Mammary epithelial cell (primary cell): Measurements from ENCODE around the gene MPRIP.

Source experiments
- CTCF ChIP-seq, 2 donors: IDR thresholded peaks in 1 of 2; conservative IDR thresholded peaks in 1 of 2; 2 replicates each; pipeline ENCODE4 v1.5.1; 2011 to 2012; ENCODE audit warnings: inconsistent platforms in 2 of 2, low read length in 2 of 2, mild to moderate bottlenecking in 2 of 2, control low read depth in 1 of 2, low read depth in 1 of 2; ENCODE audit not compliant: insufficient read depth in 1 of 2; ENCODE audit errors: extremely low read depth in 1 of 2
- EZH2 ChIP-seq: IDR thresholded peaks from 2 replicates; pipeline ENCODE4 v1.6.1; 2012; ENCODE audit warnings: low read length, inconsistent platforms, borderline replicate concordance

- TF ChIP-seq CTCF (conservative IDR thresholded peaks at IDR 0.05 in 1 of 2, IDR thresholded peaks at IDR 0.05 in 1 of 2; ENCODE audit: extremely low read depth in 1 of 2, insufficient read depth in 1 of 2, low read depth in 1 of 2, low read length in 2 of 2) (no peak), EZH2 (no peak)
Measured at GRCh38 chr17:17200831-17201230, 158.6 kb downstream of the MPRIP start.
